GM12801 (cell line): ENCODE measurements around the gene PGM2.

Experiments
- CTCF ChIP-seq: IDR thresholded peaks from one replicate; pipeline ENCODE4 v1.5.1; 2011; ENCODE audit warnings: control low read depth; ENCODE audit not compliant: insufficient read length; ENCODE audit errors: extremely low read depth

Gene PGM2

GRCh38 chr4:37858112-37858511, 31.6 kb downstream of the PGM2 start:
- no peak for TF ChIP-seq CTCF

- no peak for TF ChIP-seq CTCF
Measured at GRCh38 chr4:37858872-37859271, 32.4 kb downstream of the PGM2 start.

- TF ChIP-seq CTCF = no peak
Measured at GRCh38 chr4:37860266-37860665, 33.8 kb downstream of the PGM2 start.

- TF ChIP-seq CTCF = no peak
Measured at GRCh38 chr4:37862961-37863360, 36.5 kb downstream of the PGM2 start.

- TF ChIP-seq CTCF = no peak
Measured at GRCh38 chr4:37864786-37865185, 38.3 kb downstream of the PGM2 start.

- no peak for TF ChIP-seq CTCF
Measured at GRCh38 chr4:37865450-37865849, 39.0 kb downstream of the PGM2 start.

- no peak for TF ChIP-seq CTCF
Measured at GRCh38 chr4:37867102-37867501, 40.6 kb downstream of the PGM2 start.

- no peak for TF ChIP-seq CTCF
Measured at GRCh38 chr4:37868238-37868637, 41.8 kb downstream of the PGM2 start.
